ENCODE data around the gene MSH4. TPM values are rescaled to one million over a fixed set of nuclear protein-coding genes. Genes with fewer than 3 reads are reported as not detected.
A peak's percentile ranks its signal among the peaks of the same experiment; 100 is the strongest.
"Not testable (repeated sequence)": the region's sequence is repeated elsewhere in the genome, so short reads cannot be mapped to it uniquely, and the experiment has no call there.

MSH4 gene
- total RNA-seq, result 1 to 10 TPM in 1 of 2 experiments, under 1 TPM in 1; 0.86 to 1.0 TPM
- polyA plus RNA-seq, result not detected
- 0 to 1.3 (median 0.65) reads per million in 6 experiments for total RNA-seq

GRCh38 chr1:75796376-75797272 lies at the start of gene MSH4:
Gene MSH4, plus strand, starts transcription at chr1:75796882. Its CDS starts 104 bp downstream, at chr1:75796986.
- H3K27ac Mint-ChIP-seq, result peak within 1 kb of the TSS in 5 of 10 donors; percentile 21 to 68 (median 36)
- H3K4me1 Mint-ChIP-seq, result peaks cover 9 to 19% (median 14%) of the 10 kb centered on the region in 4 donors
- no peaks in the 10 kb centered on the region for H3K9me3 Mint-ChIP-seq
- ATAC-seq, result peak; percentile 12 to 37
- peak within 1 kb of the TSS in 1 of 10 donors; percentile 20 for H3K4me3 Mint-ChIP-seq
- no peak for DNase-seq
- H3K27me3 Mint-ChIP-seq, result no peaks in the 10 kb centered on the region
- H3K36me3 Mint-ChIP-seq, result peaks cover 8 to 73% (median 24%) of the 10 kb centered on the region in 3 donors
- POLR2A ChIA-PET, result interaction anchor here (1.4 kb wide), 1 partner anchor 11 kb away, joined by 3 read pairs; the partner anchor contains the start of gene RABGGTB

GRCh38 chr1:75757210-75757609 lies 39.5 kb upstream of the MSH4 start:
- H3K4me1 Mint-ChIP-seq, POLR2A ChIA-PET, DNase-seq, ATAC-seq, H3K4me3 Mint-ChIP-seq, H3K27ac Mint-ChIP-seq, H3K27me3 Mint-ChIP-seq: not testable (repeated sequence)
- peaks cover 29 to 56% (median 50%) of the 10 kb centered on the region in 3 donors for H3K36me3 Mint-ChIP-seq
- peaks cover 0 to 12% (median 0%) of the 10 kb centered on the region in 9 donors for H3K9me3 Mint-ChIP-seq

- H3K27ac Mint-ChIP-seq, POLR2A ChIA-PET, H3K4me1 Mint-ChIP-seq, ATAC-seq, DNase-seq, H3K27me3 Mint-ChIP-seq, H3K4me3 Mint-ChIP-seq: not testable (repeated sequence)
- Mint-ChIP-seq H3K9me3 (peaks cover 0 to 12% (median 0%) of the 10 kb centered on the region in 9 donors), H3K36me3 (peaks cover 17 to 48% (median 38%) of the 10 kb centered on the region in 3 donors)
Measured at GRCh38 chr1:75758543-75758942, 38.1 kb upstream of the MSH4 start.

GRCh38 chr1:75764057-75764655 lies 32.5 kb upstream of the MSH4 start:
- no peak for ATAC-seq
- Mint-ChIP-seq H3K4me3 (no peak overlapping the region), H3K9me3 (no peaks in the 10 kb centered on the region), H3K36me3 (peaks cover 3 to 23% (median 5%) of the 10 kb centered on the region in 3 donors), H3K27ac (no peak overlapping the region), H3K4me1 (peaks cover 0 to 2% (median 0%) of the 10 kb centered on the region in 4 donors), H3K27me3 (no peaks in the 10 kb centered on the region)
- DNase-seq, result no peak
- POLR2A ChIA-PET, result interaction anchor here (0.5 kb wide), 2 partner anchors 9 to 322 kb away, joined by 3 read pairs; no protein-coding TSS in a partner anchor

GRCh38 chr1:75765697-75766355 lies 30.9 kb upstream of the MSH4 start:
- H3K27ac Mint-ChIP-seq, result peak overlapping the region in 1 of 10 donors; percentile 9
- POLR2A ChIA-PET, result no interaction called here
- no peak for DNase-seq
- H3K27me3 Mint-ChIP-seq, result no peaks in the 10 kb centered on the region
- H3K4me3 Mint-ChIP-seq, result no peak overlapping the region
- peaks cover 3 to 20% (median 3%) of the 10 kb centered on the region in 3 donors for H3K36me3 Mint-ChIP-seq
- ATAC-seq, result no peak
- no peaks in the 10 kb centered on the region for H3K9me3 Mint-ChIP-seq
- no peaks in the 10 kb centered on the region for H3K4me1 Mint-ChIP-seq

GRCh38 chr1:75768016-75768415 lies 28.7 kb upstream of the MSH4 start:
- Mint-ChIP-seq H3K9me3 (no peaks in the 10 kb centered on the region), H3K4me3 (no peak overlapping the region), H3K4me1 (no peaks in the 10 kb centered on the region), H3K27ac (no peak overlapping the region), H3K36me3 (peaks cover 0 to 6% (median 4%) of the 10 kb centered on the region in 3 donors), H3K27me3 (peaks cover 0 to 13% (median 3%) of the 10 kb centered on the region in 5 donors)
- no peak for ATAC-seq
- POLR2A ChIA-PET, result no interaction called here
- DNase-seq, result no peak

- Mint-ChIP-seq H3K4me1 (no peaks in the 10 kb centered on the region), H3K9me3 (peaks cover 0 to 3% (median 0%) of the 10 kb centered on the region in 9 donors), H3K27me3 (peaks cover 0 to 13% (median 6%) of the 10 kb centered on the region in 5 donors), H3K27ac (peak overlapping the region in 1 of 10 donors; percentile 39), H3K36me3 (peaks cover 0 to 7% (median 0%) of the 10 kb centered on the region in 3 donors), H3K4me3 (no peak overlapping the region)
- POLR2A ChIA-PET, result no interaction called here
- no peak for ATAC-seq
- no peak for DNase-seq
Measured at GRCh38 chr1:75770761-75771160, 25.9 kb upstream of the MSH4 start.

GRCh38 chr1:75771978-75772377 lies 24.7 kb upstream of the MSH4 start:
- POLR2A ChIA-PET, result interaction anchor here (0.6 kb wide), 1 partner anchor 30 kb away, joined by 4 read pairs; no protein-coding TSS in a partner anchor
- peaks cover 0 to 13% (median 6%) of the 10 kb centered on the region in 5 donors for H3K27me3 Mint-ChIP-seq
- H3K27ac Mint-ChIP-seq, result no peak overlapping the region
- peaks cover 0 to 4% (median 0%) of the 10 kb centered on the region in 9 donors for H3K9me3 Mint-ChIP-seq
- H3K4me1 Mint-ChIP-seq, result no peaks in the 10 kb centered on the region
- ATAC-seq, result no peak
- H3K36me3 Mint-ChIP-seq, result peaks cover 0 to 7% (median 0%) of the 10 kb centered on the region in 3 donors
- no peak for DNase-seq
- no peak overlapping the region for H3K4me3 Mint-ChIP-seq

GRCh38 chr1:75777812-75778211 lies 18.9 kb upstream of the MSH4 start:
- H3K36me3 Mint-ChIP-seq, DNase-seq, H3K4me1 Mint-ChIP-seq, H3K4me3 Mint-ChIP-seq, ATAC-seq, H3K27ac Mint-ChIP-seq, POLR2A ChIA-PET: not testable (repeated sequence)
- Mint-ChIP-seq H3K27me3 (peaks cover 4 to 21% (median 15%) of the 10 kb centered on the region in 5 donors), H3K9me3 (peaks cover 0 to 17% (median 7%) of the 10 kb centered on the region in 9 donors)

GRCh38 chr1:75778694-75779093 lies 18.0 kb upstream of the MSH4 start:
- ATAC-seq, DNase-seq, H3K4me3 Mint-ChIP-seq, H3K27ac Mint-ChIP-seq, H3K36me3 Mint-ChIP-seq, POLR2A ChIA-PET, H3K4me1 Mint-ChIP-seq: not testable (repeated sequence)
- peaks cover 4 to 21% (median 15%) of the 10 kb centered on the region in 5 donors for H3K27me3 Mint-ChIP-seq
- peaks cover 0 to 17% (median 7%) of the 10 kb centered on the region in 9 donors for H3K9me3 Mint-ChIP-seq

- ATAC-seq, DNase-seq, POLR2A ChIA-PET, H3K27ac Mint-ChIP-seq, H3K4me1 Mint-ChIP-seq, H3K4me3 Mint-ChIP-seq, H3K36me3 Mint-ChIP-seq: not testable (repeated sequence)
- peaks cover 4 to 18% (median 15%) of the 10 kb centered on the region in 5 donors for H3K27me3 Mint-ChIP-seq
- H3K9me3 Mint-ChIP-seq, result peaks cover 0 to 17% (median 6%) of the 10 kb centered on the region in 9 donors
Measured at GRCh38 chr1:75780183-75780582, 16.5 kb upstream of the MSH4 start.

GRCh38 chr1:75783920-75784319 lies 12.8 kb upstream of the MSH4 start:
- ATAC-seq, result not testable (repeated sequence)

More at GRCh38 chr1:75783920-75784319, 12.8 kb upstream of the MSH4 start:
- H3K4me3 Mint-ChIP-seq, result peak overlapping the region in 6 of 10 donors; percentile 33 to 81 (median 64)
- H3K4me1 Mint-ChIP-seq, result peaks cover 7 to 39% (median 35%) of the 10 kb centered on the region in 4 donors
- peaks cover 0 to 17% (median 2%) of the 10 kb centered on the region in 9 donors for H3K9me3 Mint-ChIP-seq
- H3K27ac Mint-ChIP-seq, result peak overlapping the region in 6 of 10 donors; percentile 13 to 91 (median 82)
- peaks cover 0 to 16% (median 1%) of the 10 kb centered on the region in 3 donors for H3K36me3 Mint-ChIP-seq
- H3K27me3 Mint-ChIP-seq, result peaks cover 2 to 15% (median 9%) of the 10 kb centered on the region in 5 donors
- POLR2A ChIA-PET, DNase-seq: not testable (repeated sequence)
